ENCODE data around the gene CCDC30. TPM values are rescaled to one million over a fixed set of nuclear protein-coding genes. Genes with fewer than 3 reads are reported as not detected.
"Not testable (repeated sequence)": the region's sequence is repeated elsewhere in the genome, so short reads cannot be mapped to it uniquely, and the experiment has no call there.

CCDC30 gene
- polyA plus RNA-seq, 1 donor (not counting 4 experiments of a cell fraction or from before 2014, with no cell fraction given), result 0.35 TPM

DNA sequence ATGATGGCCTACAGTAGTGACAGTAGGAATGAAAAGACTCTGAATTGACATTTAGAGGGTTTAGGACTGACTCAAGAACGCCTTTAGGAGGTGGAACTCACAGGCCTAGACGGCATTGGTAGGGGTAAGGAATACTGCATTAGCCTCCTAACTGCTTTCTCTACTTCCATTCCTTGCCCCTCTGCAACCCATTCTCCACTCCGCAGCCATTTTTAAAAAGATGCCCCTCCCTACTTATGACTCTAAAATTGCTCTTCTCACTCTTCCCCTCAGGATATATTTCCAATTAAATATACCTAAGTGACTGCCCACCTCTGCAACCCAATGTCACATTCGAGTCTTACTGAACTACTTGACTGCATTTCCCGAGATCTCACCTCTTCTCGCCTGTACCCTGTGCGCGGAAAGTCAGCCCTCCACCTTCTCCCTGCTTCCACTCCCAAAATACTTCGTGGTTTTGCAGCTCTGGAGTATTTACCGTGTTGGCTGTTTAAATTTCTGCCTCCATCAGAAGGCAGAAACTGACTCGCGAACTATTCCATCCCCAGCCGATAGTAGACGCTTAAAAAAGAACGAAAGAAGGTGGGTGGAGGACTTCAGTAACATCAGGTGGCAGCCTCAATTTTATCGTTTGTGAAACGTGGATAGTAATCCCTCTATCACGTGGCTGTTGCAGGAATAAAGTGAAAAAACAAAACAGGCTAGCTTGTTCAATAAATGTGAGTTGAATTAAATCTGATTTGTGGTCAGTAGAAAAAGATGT is 218.0 kb downstream of the CCDC30 start:
- Histone ChIP-seq H3K79me2 (ENCODE audit: control insufficient read depth, insufficient read depth, low read length) (peaks cover 47% of the 10 kb centered on the region), H3K9me3 (ENCODE audit: control insufficient read depth, low read depth, low read length) (no peaks in the 10 kb centered on the region), H2AFZ (ENCODE audit: control insufficient read depth, low read length) (peak overlapping the region; percentile 57), H3K27me3 (ENCODE audit: control insufficient read depth, extremely low read depth, insufficient read depth, low read length) (no peaks in the 10 kb centered on the region), H3K36me3 (ENCODE audit: control insufficient read depth in 2 of 2, extremely low read depth in 1 of 2, insufficient read depth in 2 of 2, low read length in 2 of 2) (peaks cover 0 to 20% of the 10 kb centered on the region in 2 experiments), H3K4me3 (ENCODE audit: control insufficient read depth in 2 of 3, extremely low read depth in 1 of 3, insufficient read depth in 2 of 3, low read depth in 1 of 3, low read length in 3 of 3) (peak overlapping the region; percentile 72 to 95 (median 81)), H3K27ac (ENCODE audit: control insufficient read depth, insufficient read depth, low read length) (peak overlapping the region; percentile 91), H3K4me2 (ENCODE audit: control insufficient read depth, extremely low read depth, insufficient read depth, low read depth, low read length) (peak overlapping the region; percentile 89), H3K4me1 (ENCODE audit: control insufficient read depth, extremely low read depth, insufficient read depth, low read length) (peaks cover 34% of the 10 kb centered on the region), H3K9me1 (ENCODE audit: control insufficient read depth, extremely low read depth, insufficient read depth, low read length) (no peaks in the 10 kb centered on the region), H3K9ac (ENCODE audit: control insufficient read depth, extremely low read depth, insufficient read depth, low read length) (peak overlapping the region; percentile 95), H4K20me1 (ENCODE audit: control insufficient read depth, extremely low read depth, insufficient read depth, low read length) (peaks cover 24% of the 10 kb centered on the region)
- dilution Hi-C loops (cut with MboI; ENCODE audit: extremely low pct_ligation_motif_present, low sequenced_read_pairs), result no loop called here
- TF ChIP-seq EZH2 (IDR thresholded peaks at IDR 0.05; ENCODE audit: low read length), result no peak
- TF ChIP-seq, protein P1, sequence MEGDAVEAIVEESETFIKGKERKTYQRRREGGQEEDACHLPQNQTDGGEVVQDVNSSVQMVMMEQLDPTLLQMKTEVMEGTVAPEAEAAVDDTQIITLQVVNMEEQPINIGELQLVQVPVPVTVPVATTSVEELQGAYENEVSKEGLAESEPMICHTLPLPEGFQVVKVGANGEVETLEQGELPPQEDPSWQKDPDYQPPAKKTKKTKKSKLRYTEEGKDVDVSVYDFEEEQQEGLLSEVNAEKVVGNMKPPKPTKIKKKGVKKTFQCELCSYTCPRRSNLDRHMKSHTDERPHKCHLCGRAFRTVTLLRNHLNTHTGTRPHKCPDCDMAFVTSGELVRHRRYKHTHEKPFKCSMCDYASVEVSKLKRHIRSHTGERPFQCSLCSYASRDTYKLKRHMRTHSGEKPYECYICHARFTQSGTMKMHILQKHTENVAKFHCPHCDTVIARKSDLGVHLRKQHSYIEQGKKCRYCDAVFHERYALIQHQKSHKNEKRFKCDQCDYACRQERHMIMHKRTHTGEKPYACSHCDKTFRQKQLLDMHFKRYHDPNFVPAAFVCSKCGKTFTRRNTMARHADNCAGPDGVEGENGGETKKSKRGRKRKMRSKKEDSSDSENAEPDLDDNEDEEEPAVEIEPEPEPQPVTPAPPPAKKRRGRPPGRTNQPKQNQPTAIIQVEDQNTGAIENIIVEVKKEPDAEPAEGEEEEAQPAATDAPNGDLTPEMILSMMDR (optimal IDR thresholded peaks at IDR 0.05 in 1 of 3, IDR thresholded peaks at IDR 0.05 in 1 of 3, conservative IDR thresholded peaks at IDR 0.05 in 1 of 3; ENCODE audit: extremely low read depth in 1 of 3, insufficient read depth in 2 of 3, low read length in 3 of 3), result peak in 1 of 3 experiments; percentile 12
- FAIRE-seq (no peak), DNase-seq (ENCODE audit: low read depth, low spot score) (no peak)

DNA sequence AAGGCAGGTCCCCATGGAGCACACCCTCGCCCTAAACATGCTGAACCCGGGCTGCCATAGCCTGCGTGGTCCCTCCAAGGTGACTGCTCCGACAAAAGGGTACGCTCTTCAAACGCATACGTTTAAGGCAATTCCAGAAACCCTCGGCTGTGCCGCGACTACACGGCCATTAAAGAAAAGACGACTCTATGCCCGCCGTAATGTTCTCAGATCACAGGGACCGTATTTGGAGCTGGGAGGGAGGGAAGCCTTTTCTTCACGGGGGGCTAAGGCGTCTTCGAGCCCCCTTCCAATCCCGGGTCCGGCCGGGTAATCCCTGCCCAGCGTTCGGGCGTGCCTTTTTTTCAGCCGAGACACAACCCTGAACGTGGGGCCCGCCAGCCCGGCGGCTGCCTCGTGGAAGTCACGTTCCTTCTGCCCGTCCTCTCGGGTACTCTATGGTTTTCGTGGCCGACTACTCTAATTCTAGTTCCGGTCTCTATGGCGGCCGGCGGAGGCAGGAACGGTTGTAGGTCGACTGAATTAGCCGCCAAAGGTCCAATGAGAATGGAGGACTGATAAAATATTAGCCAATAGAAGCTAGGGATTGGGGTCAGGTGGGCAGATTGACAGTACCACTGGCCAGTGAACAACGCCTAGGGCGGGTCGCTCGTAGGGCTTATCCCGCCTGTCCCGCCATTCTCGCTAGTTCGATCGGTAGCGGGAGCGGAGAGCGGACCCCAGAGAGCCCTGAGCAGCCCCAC is 218.8 kb downstream of the CCDC30 start, which contains the start of gene YBX1:
TSS of gene YBX1 (plus strand) at position 678 of the 743 bp plus-strand sequence. CDS start 148 bp downstream, outside the sequence.
- DNase-seq (ENCODE audit: low read depth, low spot score) (peak; percentile 93), FAIRE-seq (peak; percentile 20)
- Histone ChIP-seq H3K4me1 (ENCODE audit: control insufficient read depth, extremely low read depth, insufficient read depth, low read length) (peaks cover 42% of the 10 kb centered on the region), H3K36me3 (ENCODE audit: control insufficient read depth in 2 of 2, extremely low read depth in 1 of 2, insufficient read depth in 2 of 2, low read length in 2 of 2) (peaks cover 0 to 20% of the 10 kb centered on the region in 2 experiments), H3K9me3 (ENCODE audit: control insufficient read depth, low read depth, low read length) (no peaks in the 10 kb centered on the region), H3K27ac (ENCODE audit: control insufficient read depth, insufficient read depth, low read length) (peak within 1 kb of the TSS; percentile 91), H3K9me1 (ENCODE audit: control insufficient read depth, extremely low read depth, insufficient read depth, low read length) (no peaks in the 10 kb centered on the region), H3K4me2 (ENCODE audit: control insufficient read depth, extremely low read depth, insufficient read depth, low read depth, low read length) (peak within 1 kb of the TSS; percentile 99), H3K4me3 (ENCODE audit: control insufficient read depth in 2 of 3, extremely low read depth in 1 of 3, insufficient read depth in 2 of 3, low read depth in 1 of 3, low read length in 3 of 3) (peak within 1 kb of the TSS; percentile 72 to 95 (median 81)), H4K20me1 (ENCODE audit: control insufficient read depth, extremely low read depth, insufficient read depth, low read length) (peaks cover 31% of the 10 kb centered on the region), H3K79me2 (ENCODE audit: control insufficient read depth, insufficient read depth, low read length) (peaks cover 55% of the 10 kb centered on the region), H3K27me3 (ENCODE audit: control insufficient read depth, extremely low read depth, insufficient read depth, low read length) (no peaks in the 10 kb centered on the region), H3K9ac (ENCODE audit: control insufficient read depth, extremely low read depth, insufficient read depth, low read length) (peak within 1 kb of the TSS; percentile 95), H2AFZ (ENCODE audit: control insufficient read depth, low read length) (peak within 1 kb of the TSS; percentile 57)
- TF ChIP-seq, protein P1 (optimal IDR thresholded peaks at IDR 0.05 in 1 of 3, IDR thresholded peaks at IDR 0.05 in 1 of 3, conservative IDR thresholded peaks at IDR 0.05 in 1 of 3; ENCODE audit: extremely low read depth in 1 of 3, insufficient read depth in 2 of 3, low read length in 3 of 3), result no peak
- TF ChIP-seq EZH2 (IDR thresholded peaks at IDR 0.05; ENCODE audit: low read length), result no peak
- dilution Hi-C loops (cut with MboI; ENCODE audit: extremely low pct_ligation_motif_present, low sequenced_read_pairs), result no loop called here

DNA sequence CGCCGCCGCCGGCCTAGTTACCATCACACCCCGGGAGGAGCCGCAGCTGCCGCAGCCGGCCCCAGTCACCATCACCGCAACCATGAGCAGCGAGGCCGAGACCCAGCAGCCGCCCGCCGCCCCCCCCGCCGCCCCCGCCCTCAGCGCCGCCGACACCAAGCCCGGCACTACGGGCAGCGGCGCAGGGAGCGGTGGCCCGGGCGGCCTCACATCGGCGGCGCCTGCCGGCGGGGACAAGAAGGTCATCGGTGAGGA is 219.3 kb downstream of the CCDC30 start:
- peak overlapping the region; percentile 95 for H3K9ac ChIP-seq (ENCODE audit: control insufficient read depth, extremely low read depth, insufficient read depth, low read length)
- not testable (repeated sequence) for FAIRE-seq

More for the DNA sequence above, 219.3 kb downstream of the CCDC30 start:
- H3K9me1 ChIP-seq (ENCODE audit: control insufficient read depth, extremely low read depth, insufficient read depth, low read length); H3K9me3 ChIP-seq (ENCODE audit: control insufficient read depth, low read depth, low read length); H3K27me3 ChIP-seq (ENCODE audit: control insufficient read depth, extremely low read depth, insufficient read depth, low read length); H3K4me2 ChIP-seq (ENCODE audit: control insufficient read depth, extremely low read depth, insufficient read depth, low read depth, low read length); H2AFZ ChIP-seq (ENCODE audit: control insufficient read depth, low read length); dilution Hi-C loops (cut with MboI; ENCODE audit: extremely low pct_ligation_motif_present, low sequenced_read_pairs); DNase-seq (ENCODE audit: low read depth, low spot score): not testable (repeated sequence)
- Histone ChIP-seq H3K36me3 (ENCODE audit: control insufficient read depth in 2 of 2, extremely low read depth in 1 of 2, insufficient read depth in 2 of 2, low read length in 2 of 2) (peaks cover 0 to 20% of the 10 kb centered on the region in 2 experiments), H3K4me1 (ENCODE audit: control insufficient read depth, extremely low read depth, insufficient read depth, low read length) (peaks cover 45% of the 10 kb centered on the region), H3K79me2 (ENCODE audit: control insufficient read depth, insufficient read depth, low read length) (peaks cover 60% of the 10 kb centered on the region), H3K4me3 (ENCODE audit: control insufficient read depth in 2 of 3, extremely low read depth in 1 of 3, insufficient read depth in 2 of 3, low read depth in 1 of 3, low read length in 3 of 3) (peak overlapping the region; percentile 27 to 95 (median 72)), H3K27ac (ENCODE audit: control insufficient read depth, insufficient read depth, low read length) (peak overlapping the region; percentile 91), H4K20me1 (ENCODE audit: control insufficient read depth, extremely low read depth, insufficient read depth, low read length) (peaks cover 33% of the 10 kb centered on the region)

All from keratinocyte (primary cell).